HG03095 (cell line): ENCODE measurements around the gene MIPEP.
"Not testable (repeated sequence)": the region's sequence is repeated elsewhere in the genome, so short reads cannot be mapped to it uniquely, and the experiment has no call there.

Experiments
- ATAC-seq: cut with Tn5 transposase; IDR thresholded peaks from one replicate; pipeline ENCODE4 v1.9.1; 2021; ENCODE audit warnings: moderate library complexity; ENCODE audit not compliant: unreplicated experiment

The MIPEP gene

GRCh38 chr13:23751195-23751594 lies 138.0 kb downstream of the MIPEP start:
- no peak for ATAC-seq

- ATAC-seq: no peak
Measured at GRCh38 chr13:23750383-23751121, 138.6 kb downstream of the MIPEP start.

GRCh38 chr13:23749288-23749873 lies 139.8 kb downstream of the MIPEP start:
- ATAC-seq: no peak

DNA sequence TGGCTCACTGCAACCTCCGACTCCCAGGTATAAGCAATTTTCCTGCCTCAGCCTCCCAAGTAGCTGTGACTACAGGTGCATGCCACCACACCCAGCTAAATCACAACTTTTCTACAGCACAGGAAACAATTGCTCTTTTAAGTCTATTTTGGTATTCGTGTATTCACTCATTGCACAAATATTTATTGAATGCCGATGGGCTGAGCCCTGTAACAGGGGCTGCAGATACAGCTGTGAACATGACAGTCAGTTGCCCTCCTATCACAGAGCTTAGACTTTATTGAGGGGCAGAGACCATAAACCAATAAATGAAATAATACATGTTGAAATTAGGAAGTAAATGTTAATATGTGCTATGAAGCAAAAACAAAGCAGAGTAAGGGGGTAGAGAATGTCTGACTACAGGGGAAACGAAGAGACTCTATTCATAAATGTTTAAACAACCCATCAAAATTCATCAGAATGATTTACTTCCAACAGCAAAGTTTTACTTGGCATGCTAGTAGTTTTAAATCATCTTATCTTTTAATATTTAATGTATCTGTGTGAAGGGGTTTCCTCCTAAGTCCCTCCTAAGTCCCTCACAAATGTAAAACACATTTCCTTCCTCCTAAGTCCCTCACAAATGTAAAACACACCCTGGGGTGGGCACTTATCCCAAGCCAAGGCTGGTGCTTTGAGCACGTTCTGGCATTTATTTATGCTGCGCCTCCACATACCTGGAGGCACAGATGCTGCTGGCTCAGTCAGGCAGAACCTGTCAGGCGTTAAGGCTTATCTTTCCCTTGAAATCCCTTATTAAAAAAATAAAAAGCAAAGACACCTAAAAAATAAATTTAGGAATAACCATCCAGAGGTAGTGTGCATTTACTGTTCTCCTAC lies 140.8 kb downstream of the MIPEP start:
- ATAC-seq: no peak

DNA sequence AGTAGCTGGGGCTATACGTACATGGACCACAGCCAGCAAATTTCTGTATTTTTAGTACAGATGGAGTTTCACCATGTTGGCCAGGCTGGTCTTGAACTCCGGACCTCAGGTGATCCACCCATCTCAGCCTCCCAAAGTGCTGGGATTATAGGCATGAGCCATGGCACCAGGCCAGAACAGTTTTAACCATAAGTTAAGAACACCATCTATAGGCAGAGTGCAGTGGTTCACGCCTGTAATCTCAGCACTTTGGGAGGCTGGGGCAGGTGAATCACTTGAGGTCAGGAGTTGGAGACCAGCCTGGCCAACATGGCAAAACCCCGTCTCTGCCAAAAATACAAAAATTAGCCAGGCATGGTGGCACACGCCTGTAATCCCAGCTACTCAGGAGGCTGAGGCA lies 143.1 kb downstream of the MIPEP start:
- ATAC-seq: not testable (repeated sequence)

- ATAC-seq: no peak
Measured at GRCh38 chr13:23744315-23744714, 144.9 kb downstream of the MIPEP start.

GRCh38 chr13:23743278-23744076 lies 145.7 kb downstream of the MIPEP start:
- ATAC-seq: no peak

- ATAC-seq: no peak
Measured at GRCh38 chr13:23741879-23742510, 147.2 kb downstream of the MIPEP start.

GRCh38 chr13:23740002-23740401 lies 149.2 kb downstream of the MIPEP start:
- ATAC-seq: no peak

DNA sequence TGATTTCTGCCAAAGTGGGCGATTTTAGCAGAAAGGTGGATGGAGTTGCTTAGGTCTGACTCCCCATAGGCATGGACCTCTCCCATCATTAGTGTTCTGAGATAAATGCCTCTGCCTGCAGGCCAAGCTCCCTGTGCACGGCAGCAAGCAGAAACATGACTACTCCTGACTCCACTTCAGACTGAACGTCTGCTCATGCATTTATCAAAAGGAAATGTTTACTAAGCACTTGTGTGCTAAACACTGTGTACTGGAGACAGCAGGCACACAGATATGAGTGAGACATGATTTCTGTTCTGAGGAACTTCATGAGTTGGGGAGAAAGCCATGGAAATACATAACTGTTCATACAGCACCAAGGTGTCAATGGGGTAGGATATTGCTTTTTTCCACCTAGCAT lies 149.6 kb downstream of the MIPEP start:
- ATAC-seq: no peak

- no peak for ATAC-seq
Measured at GRCh38 chr13:23736541-23736940, 152.7 kb downstream of the MIPEP start.

GRCh38 chr13:23735329-23735728 lies 153.9 kb downstream of the MIPEP start:
- no peak for ATAC-seq

- no peak for ATAC-seq
Measured at GRCh38 chr13:23731709-23732108, 157.5 kb downstream of the MIPEP start.

DNA sequence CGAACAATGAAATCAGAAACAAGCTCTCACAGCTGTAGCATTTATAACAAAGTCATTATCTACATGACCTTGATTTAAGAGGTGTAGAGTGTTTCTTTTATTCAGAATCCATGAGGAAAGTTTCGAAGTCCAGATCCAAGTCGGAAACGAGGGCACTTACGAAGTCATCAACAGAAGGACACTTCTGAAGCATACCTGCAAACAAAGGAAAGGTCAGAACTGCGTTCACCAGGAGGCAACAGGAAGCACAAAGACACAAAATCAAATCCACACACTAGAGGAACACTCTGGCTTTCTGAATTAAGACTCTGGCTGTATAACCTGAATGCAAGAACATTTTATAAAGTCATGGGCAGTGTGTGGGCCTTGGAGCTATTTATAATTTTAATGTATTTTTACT lies 158.9 kb downstream of the MIPEP start:
- ATAC-seq: no peak

DNA sequence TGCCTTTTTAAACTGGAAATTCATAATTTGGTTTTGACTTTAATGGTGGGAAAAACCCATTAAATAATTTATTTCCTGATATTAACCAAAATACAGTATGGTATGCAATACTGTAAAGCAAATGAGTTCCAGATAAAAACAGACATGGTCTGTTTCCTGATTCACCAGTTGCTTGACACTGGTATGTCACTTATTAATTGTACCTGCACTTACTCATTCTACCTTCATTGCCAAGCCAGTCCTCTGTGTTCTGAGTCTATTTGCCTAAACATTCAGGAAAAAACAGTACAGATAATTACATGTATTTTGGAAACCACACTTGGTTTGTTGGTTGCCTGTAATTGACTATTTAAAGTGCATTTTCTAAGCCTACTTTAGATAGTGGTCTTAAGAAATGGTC lies 159.7 kb downstream of the MIPEP start:
- ATAC-seq: no peak

- no peak for ATAC-seq
Measured at GRCh38 chr13:23728807-23729206, 160.4 kb downstream of the MIPEP start.

DNA sequence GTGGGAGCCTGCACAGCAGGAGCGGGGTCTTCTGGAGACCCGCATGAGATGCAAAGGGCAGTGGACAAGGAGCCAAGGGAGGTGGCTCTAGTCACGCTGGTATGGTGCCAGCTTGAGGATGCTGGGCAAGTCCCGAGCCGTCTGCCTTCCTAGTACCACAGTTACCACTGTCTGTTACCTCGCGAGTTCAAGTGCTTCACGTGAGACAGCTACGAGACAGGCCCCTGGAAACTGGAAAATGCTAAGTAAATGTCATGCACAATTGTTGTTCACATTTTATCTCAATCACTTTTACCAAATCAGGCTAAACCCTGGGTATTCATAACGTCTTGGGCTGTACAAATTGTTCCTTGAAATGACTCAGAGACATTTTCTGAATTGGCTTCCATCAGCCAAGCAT lies 163.3 kb downstream of the MIPEP start:
- no peak for ATAC-seq

DNA sequence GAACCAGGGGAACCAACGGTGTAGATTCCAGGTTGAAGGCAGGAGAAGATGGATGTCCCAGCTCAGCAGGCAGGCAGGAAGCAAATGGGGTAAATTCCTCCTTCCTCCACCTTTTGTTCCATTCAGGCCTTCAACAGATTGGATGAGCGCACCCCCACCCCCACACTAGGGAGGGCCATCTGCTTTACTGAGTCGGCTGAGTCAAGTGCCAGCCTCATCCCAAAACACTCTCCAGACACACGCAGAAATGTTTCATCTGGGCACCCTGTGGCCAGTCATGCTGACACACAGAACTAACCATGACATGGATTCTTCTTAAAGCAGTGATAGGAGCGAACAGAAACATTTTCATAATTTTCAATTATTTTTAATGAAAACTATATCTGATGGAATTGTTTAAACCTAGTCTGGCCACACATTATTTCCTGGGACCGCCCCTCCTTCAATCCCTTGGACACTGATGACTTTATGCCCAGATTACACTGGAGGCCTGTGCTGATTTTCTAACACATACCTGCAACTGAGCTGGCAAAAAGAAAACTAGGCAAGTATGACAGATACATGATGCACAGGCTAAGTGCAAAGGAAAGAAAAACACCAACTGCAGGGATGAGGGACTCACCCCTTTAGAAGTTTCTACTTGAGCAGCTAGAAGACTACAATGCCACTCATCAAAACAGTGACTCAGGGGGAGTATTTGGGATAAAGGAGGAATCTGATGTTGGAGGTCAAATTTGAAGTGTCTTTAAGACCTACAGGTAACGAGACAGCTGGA lies 164.8 kb downstream of the MIPEP start:
- no peak for ATAC-seq

DNA sequence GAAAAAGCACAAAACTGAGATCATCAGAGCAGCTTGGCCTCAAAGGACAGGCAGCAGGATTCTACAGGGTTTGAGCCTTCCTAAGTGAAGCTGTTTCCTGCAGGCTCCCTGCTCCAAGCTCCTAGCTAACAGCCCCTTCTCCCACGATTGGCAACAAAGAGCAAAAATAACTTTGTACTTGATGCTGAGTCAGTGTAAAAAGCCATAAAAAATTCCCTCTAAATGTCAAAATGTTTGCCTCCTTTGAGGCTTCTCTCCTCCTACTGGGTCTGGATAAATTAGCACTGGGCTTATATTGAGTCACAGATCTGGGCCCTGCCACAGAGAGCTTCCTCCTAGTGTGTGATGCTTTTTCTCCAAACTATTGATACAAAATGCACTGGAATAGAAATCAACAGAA lies 165.7 kb downstream of the MIPEP start:
- no peak for ATAC-seq
